HG03378 (cell line): ENCODE measurements around the gene TMEM8B.

Source experiments
- ATAC-seq: cut with Tn5 transposase; IDR thresholded peaks from one replicate; pipeline ENCODE4 v1.9.1; 2021; ENCODE audit warnings: mild to moderate bottlenecking, moderate library complexity; ENCODE audit not compliant: unreplicated experiment

Gene TMEM8B

GRCh38 chr9:35811381-35812024 lies 17.5 kb upstream of the TMEM8B start:
- no peak for ATAC-seq

DNA sequence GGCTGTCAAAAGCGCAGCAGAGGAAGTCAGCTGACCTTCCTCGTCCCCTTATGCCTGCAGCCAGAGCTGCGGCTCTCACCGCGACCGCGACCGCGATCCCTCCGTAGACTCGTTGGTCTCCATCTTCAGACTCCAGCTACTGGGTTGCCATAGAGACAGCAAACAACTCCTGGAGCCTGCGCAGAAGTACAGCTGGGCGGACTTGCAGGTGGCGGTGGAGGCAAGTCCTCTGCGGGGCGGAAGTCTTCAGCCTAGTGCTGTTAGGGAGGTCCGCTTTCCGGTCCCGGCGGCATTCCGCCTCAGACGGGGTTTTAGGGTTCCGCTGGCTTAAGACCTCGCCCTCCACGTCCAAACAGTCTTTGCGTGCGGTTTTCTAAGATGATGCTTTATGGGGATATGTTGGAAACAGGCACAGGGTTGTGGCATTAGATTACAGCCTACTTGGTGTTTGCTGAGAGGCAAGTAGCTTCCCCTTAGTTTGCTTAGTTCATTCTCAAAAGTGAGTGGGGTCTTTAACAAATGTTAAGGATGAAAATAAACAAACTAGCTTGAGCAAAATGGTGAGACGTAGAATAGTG lies 16.9 kb upstream of the TMEM8B start, which contains the start of gene SPAG8:
Gene SPAG8, minus strand, starts transcription at position 238 of the 578 bp plus-strand sequence. Its CDS starts 115 bp downstream, at position 123.
- peak; percentile 62 for ATAC-seq

DNA sequence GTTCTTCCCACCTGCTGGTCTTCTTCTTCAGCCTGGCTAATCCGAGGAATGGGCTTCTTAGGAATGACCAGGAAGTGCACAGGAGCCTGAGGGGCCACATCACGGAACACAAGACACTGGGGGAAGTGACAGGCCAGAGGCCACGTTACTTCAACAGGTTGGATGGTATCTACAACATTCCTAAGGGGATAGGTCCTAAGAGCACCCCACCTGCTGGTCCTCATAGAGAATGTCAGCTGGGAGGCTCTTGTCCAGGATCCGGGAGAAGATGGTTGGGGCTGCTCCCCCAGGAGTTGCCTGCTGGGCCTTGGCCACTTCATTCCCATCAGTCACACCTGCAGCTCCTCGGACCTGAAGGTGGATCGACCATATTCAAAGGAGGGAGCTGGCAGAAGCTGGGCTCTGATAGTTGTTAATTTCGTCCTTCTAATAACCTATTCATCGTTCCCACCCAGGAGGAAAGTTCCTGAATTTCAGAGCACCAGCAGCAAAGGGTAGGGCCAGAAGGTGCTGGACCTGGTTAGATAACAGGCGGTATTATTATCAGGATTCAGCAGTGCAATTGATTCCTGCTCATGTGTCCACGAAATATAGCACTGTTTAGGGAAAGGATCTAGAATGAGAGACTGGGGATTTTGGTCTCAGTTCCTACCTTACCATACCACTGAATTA lies 15.5 kb upstream of the TMEM8B start:
- no peak for ATAC-seq

DNA sequence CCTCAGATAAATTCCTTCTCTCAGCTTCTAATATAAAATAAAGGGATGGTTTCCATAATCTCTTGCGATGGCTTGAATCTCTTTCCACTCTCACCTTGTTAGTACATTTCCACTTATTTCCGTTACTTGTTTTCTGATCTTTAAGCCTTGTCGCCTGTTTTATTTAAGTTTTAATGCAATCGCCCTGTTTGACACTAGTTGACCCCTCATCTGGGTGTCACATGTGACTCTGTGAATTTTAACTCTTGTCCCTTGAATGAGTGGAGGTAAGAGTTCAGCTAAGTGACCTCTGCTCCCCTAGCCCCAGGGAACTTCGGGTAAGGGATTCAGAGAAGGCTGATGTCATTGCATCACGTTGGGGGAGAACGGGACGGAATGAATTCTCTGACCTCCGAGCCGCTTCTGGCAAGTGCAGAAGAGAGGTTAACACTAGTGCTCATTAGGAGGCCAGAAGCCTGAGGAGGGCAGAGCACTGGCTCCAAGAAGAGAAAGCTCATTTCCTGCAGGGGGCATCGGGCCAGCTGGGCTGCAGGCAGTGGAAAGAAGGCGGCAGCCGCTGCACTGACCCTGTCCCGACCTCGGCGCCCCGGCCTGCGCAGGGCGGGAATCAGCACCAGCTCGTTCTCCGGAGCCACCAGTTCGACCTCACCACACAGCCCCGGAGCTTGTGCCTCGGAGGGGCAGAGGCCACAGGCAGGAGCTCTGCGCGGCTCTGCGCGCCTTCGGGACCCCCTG lies 14.8 kb upstream of the TMEM8B start:
- ATAC-seq = peak; percentile 26

GRCh38 chr9:35814841-35815543 lies 14.0 kb upstream of the TMEM8B start, which contains the start of gene HINT2:
Gene HINT2 (minus strand): TSS chr9:35815042. CDS start chr9:35814979, 63 bp downstream.
- peak; percentile 58 for ATAC-seq

- ATAC-seq = no peak
Observed at GRCh38 chr9:35816708-35817107, 12.3 kb upstream of the TMEM8B start.

GRCh38 chr9:35818341-35818740 lies 10.7 kb upstream of the TMEM8B start:
- no peak for ATAC-seq

DNA sequence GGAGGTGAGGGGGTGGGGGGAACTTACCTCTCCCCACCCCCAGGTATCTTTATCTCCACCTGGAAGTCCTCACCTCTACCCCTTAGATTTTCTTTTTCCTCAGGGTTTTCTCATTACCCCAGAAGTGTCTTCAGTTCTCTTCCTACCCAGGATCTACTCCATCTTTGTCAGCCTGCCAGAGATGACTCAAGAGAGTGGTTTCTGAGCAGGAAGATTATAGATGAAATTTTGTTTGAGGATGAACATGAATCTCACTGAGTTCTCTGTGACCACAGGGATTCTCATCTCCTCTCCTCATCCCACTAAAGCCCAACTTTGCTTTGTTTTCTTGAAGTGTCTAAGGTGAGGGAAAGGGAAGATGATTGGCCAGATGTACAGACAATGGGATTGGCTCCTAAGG lies 9.0 kb upstream of the TMEM8B start:
- no peak for ATAC-seq

DNA sequence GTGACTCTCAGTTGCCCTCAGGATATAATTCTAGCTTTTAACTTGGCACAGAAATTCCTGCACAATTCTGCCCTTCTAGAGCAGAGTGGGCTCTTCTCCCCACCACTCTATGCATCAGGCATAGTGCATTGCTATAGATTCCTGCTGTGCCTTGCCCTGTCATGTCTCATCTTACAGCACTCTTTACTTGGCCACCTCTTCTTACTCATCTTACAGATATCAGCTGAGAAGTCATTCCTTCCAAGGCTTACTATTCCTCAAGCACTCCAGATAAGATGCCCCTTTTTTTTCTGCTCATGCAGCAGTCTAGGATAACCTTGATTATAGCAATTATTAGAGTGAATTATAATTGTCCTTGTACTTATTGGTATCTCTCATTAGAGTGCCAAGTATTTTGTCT lies 6.1 kb upstream of the TMEM8B start:
- ATAC-seq = no peak

- ATAC-seq = peak; percentile 60
Observed at GRCh38 chr9:35826071-35826701, 2.8 kb upstream of the TMEM8B start.

DNA sequence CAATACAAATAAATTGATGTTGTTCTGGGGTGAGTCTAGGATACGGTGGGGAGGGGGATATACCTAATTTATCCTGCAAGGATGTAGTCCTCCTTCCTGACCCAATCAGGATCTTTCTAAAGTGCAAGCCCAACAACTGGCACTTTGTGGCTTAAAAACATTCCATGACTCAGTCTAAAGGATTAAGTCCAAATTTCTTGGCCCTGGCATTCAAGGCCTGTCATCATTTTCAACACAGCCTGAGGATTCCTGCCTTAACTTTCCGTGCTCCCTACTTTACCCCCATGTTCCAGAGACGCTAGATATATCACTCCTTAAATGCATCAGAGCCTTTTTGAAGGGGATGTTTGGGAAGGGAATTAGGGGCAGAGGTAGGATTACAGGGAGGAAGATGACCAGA lies 1.5 kb upstream of the TMEM8B start:
- ATAC-seq = no peak

DNA sequence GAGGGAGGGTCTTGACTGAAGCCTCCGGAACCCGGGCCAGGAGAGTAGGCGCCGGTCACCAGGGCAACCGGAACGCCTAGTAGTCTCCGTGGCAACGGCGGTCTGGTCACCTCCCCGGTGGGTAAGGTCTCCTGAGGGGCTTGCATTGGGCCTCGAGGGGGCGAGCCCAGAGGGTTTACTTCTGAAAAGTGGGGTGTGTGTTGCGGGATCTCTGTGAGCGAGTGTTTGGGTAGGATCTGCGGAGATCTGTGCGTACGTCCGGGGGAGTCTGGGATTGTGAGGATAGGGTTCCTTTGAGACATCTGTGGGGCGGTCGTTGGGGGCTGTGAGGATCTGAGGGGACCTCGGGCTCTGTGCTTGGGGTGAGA lies 328 bp upstream of the TMEM8B start, which contains the start of gene FAM221B:
Gene FAM221B, minus strand, starts transcription at position 17 of the 368 bp plus-strand sequence. CDS start 2,571 bp downstream, outside the sequence.
- ATAC-seq = no peak

DNA sequence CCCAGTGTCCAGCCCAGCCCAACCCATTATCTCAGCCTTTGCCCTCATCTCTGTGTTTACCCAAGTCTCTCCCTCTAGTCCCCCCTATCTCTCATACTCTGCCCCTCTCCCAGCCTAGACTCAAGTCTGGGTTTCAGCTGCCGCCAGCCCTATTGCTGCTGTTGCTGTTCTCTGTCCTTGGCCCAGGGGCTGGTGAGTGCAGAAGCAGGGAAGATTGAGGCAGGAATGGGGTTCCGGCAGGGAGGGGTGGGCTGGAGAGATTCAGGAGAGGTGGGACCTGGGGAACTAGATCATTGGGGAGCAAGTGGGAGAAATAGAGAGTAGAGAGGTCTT lies 702 bp downstream of the TMEM8B start:
- ATAC-seq = no peak

GRCh38 chr9:35831040-35831439 lies 2.0 kb downstream of the TMEM8B start:
- ATAC-seq = no peak

- ATAC-seq = no peak
Observed at GRCh38 chr9:35832814-35833213, 3.8 kb downstream of the TMEM8B start.

DNA sequence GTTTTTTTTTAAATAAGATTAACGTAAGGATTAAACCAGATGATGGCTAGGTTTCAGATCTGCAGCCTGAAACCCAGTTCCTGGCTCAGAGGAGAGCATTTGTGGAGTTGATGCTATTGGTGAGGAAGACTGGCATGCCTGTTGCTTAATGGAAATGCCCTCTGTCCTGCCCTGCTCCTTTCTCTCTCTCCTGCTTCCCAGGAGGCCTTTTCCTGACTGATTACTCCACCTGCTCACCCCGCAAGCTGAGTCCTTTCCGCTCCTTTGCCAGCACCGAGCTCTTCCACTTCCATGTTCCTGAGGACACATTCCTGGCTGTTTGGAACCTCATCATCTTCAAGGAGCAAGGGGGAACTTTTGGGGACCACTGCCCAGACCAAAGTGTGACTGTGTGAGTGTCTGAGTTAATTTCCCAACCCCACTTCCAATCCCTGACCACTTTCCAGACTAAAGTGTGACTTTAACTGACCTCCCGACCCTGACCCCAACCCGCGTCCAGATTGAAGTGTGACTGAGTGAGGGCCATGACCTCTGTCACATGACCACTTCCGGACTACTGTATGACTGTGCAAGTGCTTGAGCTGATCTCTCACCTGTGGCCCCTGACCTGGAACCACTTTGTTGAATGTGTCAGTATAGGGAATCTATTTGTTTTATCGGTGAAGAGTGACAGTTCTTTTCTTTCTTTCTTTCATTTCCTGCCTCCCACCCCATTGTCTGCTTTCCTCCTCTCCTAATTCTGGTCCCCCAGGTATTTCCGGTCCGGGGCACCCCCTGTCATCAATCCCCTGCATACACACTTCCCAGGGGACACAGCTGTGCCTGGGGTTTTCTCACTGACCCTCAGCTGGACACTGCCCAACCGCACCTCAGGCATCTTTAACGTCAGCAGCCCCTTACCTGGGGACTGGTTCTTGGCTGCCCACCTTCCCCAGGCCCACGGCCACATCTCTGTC lies 5.5 kb downstream of the TMEM8B start:
- no peak for ATAC-seq

DNA sequence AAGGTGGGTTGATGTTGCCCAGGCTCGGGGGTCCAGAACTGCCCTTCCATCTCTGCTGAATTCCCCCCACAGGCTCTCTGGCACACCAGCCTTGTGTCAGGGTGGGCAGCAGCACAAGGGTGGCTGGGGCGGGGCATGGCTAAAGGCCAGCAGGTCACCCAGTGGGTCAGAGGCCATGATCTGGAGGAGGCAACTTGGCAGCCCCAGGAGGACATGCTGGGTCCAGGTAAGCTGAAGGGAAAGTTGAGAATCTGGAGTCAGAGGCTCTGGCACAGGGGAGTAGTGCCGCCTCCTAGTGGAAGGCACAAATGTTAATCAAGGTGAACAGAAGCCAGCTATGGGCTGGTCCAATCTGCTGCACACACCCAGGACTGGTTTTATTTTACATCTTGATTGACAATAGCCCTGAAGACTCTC lies 6.2 kb downstream of the TMEM8B start:
- no peak for ATAC-seq

DNA sequence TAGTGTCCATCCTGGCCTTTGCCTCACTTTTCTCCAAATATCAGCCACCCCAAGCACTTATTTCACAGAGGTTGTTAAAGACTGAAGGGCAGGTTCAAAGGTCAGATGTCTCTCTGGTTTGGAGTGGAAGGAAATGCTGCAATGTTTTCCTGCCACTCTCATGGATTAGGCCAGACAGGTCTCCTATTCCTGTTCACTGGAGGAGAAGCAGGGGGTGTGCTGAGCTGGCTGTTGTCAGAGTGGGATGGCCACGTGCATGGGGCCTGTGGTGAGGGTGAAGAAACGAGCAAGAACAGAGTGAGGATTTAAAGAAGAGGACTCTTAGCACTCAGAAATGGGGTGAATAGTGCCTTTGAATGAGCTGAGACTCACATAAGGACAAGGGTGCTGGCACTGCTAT lies 6.7 kb downstream of the TMEM8B start:
- ATAC-seq = no peak

GRCh38 chr9:35836595-35836994 lies 7.6 kb downstream of the TMEM8B start:
- ATAC-seq = no peak
